ENCODE results near the gene NDST1. TPM values are rescaled to one million over a fixed set of nuclear protein-coding genes. Genes with fewer than 3 reads are reported as not detected.

Gene NDST1
- total RNA-seq, 1 donor from 2014 or later = 132 TPM

DNA sequence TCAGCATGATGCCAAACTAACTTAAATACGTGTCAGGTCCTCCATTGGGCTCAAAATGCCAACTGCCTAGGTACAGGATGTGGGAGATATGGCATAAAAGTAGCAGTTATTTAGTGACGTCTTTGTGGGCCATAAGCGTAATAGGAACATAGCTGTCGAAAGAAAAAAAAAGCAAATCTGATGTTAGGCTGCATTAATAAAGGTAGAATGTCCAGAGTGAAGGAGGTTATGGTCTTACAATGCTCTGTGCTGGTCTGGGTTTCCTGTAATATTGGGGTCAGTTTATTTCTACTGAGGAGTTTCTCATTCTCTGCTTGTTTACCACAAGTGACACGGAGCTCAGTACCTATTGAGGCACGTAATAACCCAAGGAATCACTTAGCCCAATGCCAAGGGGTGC, 99.2 kb downstream of the NDST1 start:
- H3K4me1 Mint-ChIP-seq = peaks cover 25% of the 10 kb centered on the region
- no peaks in the 10 kb centered on the region for H3K9me3 Mint-ChIP-seq
- no peaks in the 10 kb centered on the region for H3K27me3 Mint-ChIP-seq (ENCODE audit: low read depth)

More for the DNA sequence above, 99.2 kb downstream of the NDST1 start:
- TF ChIP-seq, protein P1, sequence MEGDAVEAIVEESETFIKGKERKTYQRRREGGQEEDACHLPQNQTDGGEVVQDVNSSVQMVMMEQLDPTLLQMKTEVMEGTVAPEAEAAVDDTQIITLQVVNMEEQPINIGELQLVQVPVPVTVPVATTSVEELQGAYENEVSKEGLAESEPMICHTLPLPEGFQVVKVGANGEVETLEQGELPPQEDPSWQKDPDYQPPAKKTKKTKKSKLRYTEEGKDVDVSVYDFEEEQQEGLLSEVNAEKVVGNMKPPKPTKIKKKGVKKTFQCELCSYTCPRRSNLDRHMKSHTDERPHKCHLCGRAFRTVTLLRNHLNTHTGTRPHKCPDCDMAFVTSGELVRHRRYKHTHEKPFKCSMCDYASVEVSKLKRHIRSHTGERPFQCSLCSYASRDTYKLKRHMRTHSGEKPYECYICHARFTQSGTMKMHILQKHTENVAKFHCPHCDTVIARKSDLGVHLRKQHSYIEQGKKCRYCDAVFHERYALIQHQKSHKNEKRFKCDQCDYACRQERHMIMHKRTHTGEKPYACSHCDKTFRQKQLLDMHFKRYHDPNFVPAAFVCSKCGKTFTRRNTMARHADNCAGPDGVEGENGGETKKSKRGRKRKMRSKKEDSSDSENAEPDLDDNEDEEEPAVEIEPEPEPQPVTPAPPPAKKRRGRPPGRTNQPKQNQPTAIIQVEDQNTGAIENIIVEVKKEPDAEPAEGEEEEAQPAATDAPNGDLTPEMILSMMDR (IDR thresholded peaks at IDR 0.05; ENCODE audit: unreplicated experiment) = no peak
- no peak overlapping the region for H3K27ac Mint-ChIP-seq
- DNase-seq (ENCODE audit: low spot score in 2 of 2, unreplicated experiment in 2 of 2) = no peak
- H3K36me3 Mint-ChIP-seq = no peaks in the 10 kb centered on the region
- H3K4me3 Mint-ChIP-seq = no peak overlapping the region

Other genes with a start within 250 kb of the NDST1 start
- 3.9 to 4.1 TPM (median 4.0 TPM) in 3 replicates for gene CAMK2A, start 218.4 kb upstream of the NDST1 start, total RNA-seq
- 18.5 to 19.1 TPM (median 18.8 TPM) in 3 replicates for gene ARSI, start 205.2 kb upstream of the NDST1 start, total RNA-seq
- gene TCOF1, start 150.4 kb upstream of the NDST1 start, total RNA-seq = 53.7 to 58.8 TPM (median 55.7 TPM) in 3 replicates
- gene CD74, start 95.2 kb upstream of the NDST1 start, total RNA-seq = 16.1 to 17.1 TPM (median 16.9 TPM) in 3 replicates
- gene RPS14, start 58.4 kb upstream of the NDST1 start, total RNA-seq = 2,586 to 2,705 TPM (median 2,627 TPM) in 3 replicates
- gene SYNPO, start 132.5 kb downstream of the NDST1 start, total RNA-seq = 84.4 to 86.6 TPM (median 85.3 TPM) in 3 replicates
- 8.5 to 9.4 TPM (median 8.5 TPM) in 3 replicates for gene MYOZ3, start 153.1 kb downstream of the NDST1 start, total RNA-seq
- gene RBM22, start 192.9 kb downstream of the NDST1 start, total RNA-seq = 64.3 to 66.8 TPM (median 66.7 TPM) in 3 replicates